Left lung (tissue), 10 donors: ENCODE results near the gene FMN1. TPM values are rescaled to one million over a fixed set of nuclear protein-coding genes. Genes with fewer than 3 reads are reported as not detected.

Experiments
- ATAC-seq: fragments of 200-7000 bp; cut with Tn5 transposase; one replicate; pipeline ENCODE4 v1.9.1; 2020; ENCODE audit warnings: moderate library complexity
- DNase-seq, 4 donors: peaks; one replicate each; pipeline ENCODE4 v3.0.0-alpha.2; 2013 to 2020
- H3K27ac ChIP-seq, 2 donors: fragments of 200-600 bp; sonication (generic) in 1 of 2; one replicate each; pipeline versions ENCODE4 v1.5.0 to v1.8.0; 2020 to 2021
- H3K27me3 ChIP-seq, 2 donors: fragments of 200-600 bp; sonication (generic) in 1 of 2; one replicate each; pipeline versions ENCODE4 v1.5.0 to v1.8.0; 2020 to 2021
- H3K36me3 ChIP-seq, 2 donors: fragments of 200-600 bp; sonication (generic) in 1 of 2; one replicate each; pipeline versions ENCODE4 v1.5.0 to v1.8.0; 2020 to 2021
- H3K4me1 ChIP-seq, 2 donors: fragments of 200-600 bp; one replicate each; pipeline ENCODE4 v1.8.0; 2021
- H3K4me3 ChIP-seq, 2 donors: fragments of 200-600 bp; sonication (generic) in 1 of 2; one replicate each; pipeline versions ENCODE4 v1.5.0 to v1.8.0; 2020 to 2021; ENCODE audit warnings: mild to moderate bottlenecking in 1 of 2
- H3K9me3 ChIP-seq, 2 donors: fragments of 200-600 bp; sonication (generic) in 1 of 2; one replicate each; pipeline versions ENCODE4 v1.5.0 to v1.8.0; 2020 to 2021
- CTCF ChIP-seq, 2 donors: fragments of 200-600 bp; sonication (generic) in 1 of 2; IDR thresholded peaks; one replicate each; pipeline versions ENCODE4 v1.5.0 to v1.8.0; 2021; ENCODE audit warnings: antibody characterized with exemption in 2 of 2
- intact Hi-C, 2 donors: fragments of 100-400 bp; cut with DNase I; formaldehyde crosslinking; loops; one replicate each; pipeline versions ENCODE4 v1.11.2 to v1.14.2; 2022
- polyA plus RNA-seq, 6 donors: library from polyadenylated mRNA; unstranded; fragments of 120-200 nt; gene quantifications; one replicate each; pipeline ENCODE4 v1.2.1, GENCODE V29; 2013; ENCODE audit not compliant: insufficient read length in 6 of 6
- total RNA-seq, 2 donors: library from RNA; stranded (reverse); fragmentation: NEBNext Ultra II Directional; extraction: Animal tissue kit (Norgen Biotek cat#: 25700); gene quantifications; one replicate each; pipeline ENCODE4 v1.2.1, GENCODE V29; 2021
- donor health status: DM: no; HTN: yes; CAD: no.
- donor health status: DM: no; HTN: no; CAD: no.

FMN1 gene
- total and polyA plus RNA-seq, 8 donors, result 4.6 to 45.2 (median 8.4) TPM

GRCh38 chr15:33157371-33158037, 37.0 kb downstream of the FMN1 start:
- intact Hi-C loops, result no loop called here

GRCh38 chr15:33155691-33156420, 38.7 kb downstream of the FMN1 start:
- Histone ChIP-seq H3K27ac (peak overlapping the region in 1 of 2 donors; percentile 77), H3K9me3 (no peaks in the 10 kb centered on the region), H3K36me3 (no peaks in the 10 kb centered on the region), H3K4me1 (peaks cover 5 to 43% of the 10 kb centered on the region in 2 donors), H3K27me3 (no peaks in the 10 kb centered on the region), H3K4me3 (no peak overlapping the region)
- DNase-seq (no peak), ATAC-seq (no peak)
- no peak for TF ChIP-seq CTCF (IDR thresholded peaks at IDR 0.05)
- intact Hi-C loops, result no loop called here

More at GRCh38 chr15:33157371-33158037, 37.0 kb downstream of the FMN1 start:
- TF ChIP-seq CTCF (IDR thresholded peaks at IDR 0.05), result no peak
- Histone ChIP-seq H3K27ac (peak overlapping the region in 1 of 2 donors; percentile 70), H3K4me3 (no peak overlapping the region), H3K4me1 (peaks cover 5 to 41% of the 10 kb centered on the region in 2 donors), H3K9me3 (no peaks in the 10 kb centered on the region), H3K27me3 (no peaks in the 10 kb centered on the region), H3K36me3 (no peaks in the 10 kb centered on the region)
- DNase-seq (no peak), ATAC-seq (no peak)

- H3K27me3 ChIP-seq, result no peaks in the 10 kb centered on the region
- no peaks in the 10 kb centered on the region for H3K9me3 ChIP-seq
- no peaks in the 10 kb centered on the region for H3K36me3 ChIP-seq
- H3K4me1 ChIP-seq, result peaks cover 5 to 47% of the 10 kb centered on the region in 2 donors
- peak in 1 of 4 donors; percentile 76 for DNase-seq
- no peak for TF ChIP-seq CTCF (IDR thresholded peaks at IDR 0.05)
- ATAC-seq, result peak; percentile 49
- peak overlapping the region; percentile 37 to 77 for H3K27ac ChIP-seq
- peak overlapping the region in 1 of 2 donors; percentile 38 for H3K4me3 ChIP-seq
- intact Hi-C loops, result no loop called here
These were observed 40.0 kb downstream of the FMN1 start for GRCh38 chr15:33154351-33155166.

- DNase-seq, result no peak
- intact Hi-C loops, result no loop called here
- Histone ChIP-seq H3K36me3 (no peaks in the 10 kb centered on the region), H3K27me3 (peaks cover 0 to 3% of the 10 kb centered on the region in 2 donors), H3K4me3 (peak overlapping the region in 1 of 2 donors; percentile 38), H3K4me1 (peaks cover 5 to 45% of the 10 kb centered on the region in 2 donors), H3K9me3 (no peaks in the 10 kb centered on the region), H3K27ac (peak overlapping the region in 1 of 2 donors; percentile 77)
- no peak for ATAC-seq
- no peak for TF ChIP-seq CTCF (IDR thresholded peaks at IDR 0.05)
These were observed 41.0 kb downstream of the FMN1 start for GRCh38 chr15:33153548-33153947.
